HG03378 (cell line): ENCODE data around the gene MYO1H.
"Not testable (repeated sequence)": the region's sequence is repeated elsewhere in the genome, so short reads cannot be mapped to it uniquely, and the experiment has no call there.

ENCODE experiments used
- ATAC-seq: cut with Tn5 transposase; IDR thresholded peaks from one replicate; pipeline ENCODE4 v1.9.1; 2021; ENCODE audit warnings: mild to moderate bottlenecking, moderate library complexity; ENCODE audit not compliant: unreplicated experiment

MYO1H gene

DNA sequence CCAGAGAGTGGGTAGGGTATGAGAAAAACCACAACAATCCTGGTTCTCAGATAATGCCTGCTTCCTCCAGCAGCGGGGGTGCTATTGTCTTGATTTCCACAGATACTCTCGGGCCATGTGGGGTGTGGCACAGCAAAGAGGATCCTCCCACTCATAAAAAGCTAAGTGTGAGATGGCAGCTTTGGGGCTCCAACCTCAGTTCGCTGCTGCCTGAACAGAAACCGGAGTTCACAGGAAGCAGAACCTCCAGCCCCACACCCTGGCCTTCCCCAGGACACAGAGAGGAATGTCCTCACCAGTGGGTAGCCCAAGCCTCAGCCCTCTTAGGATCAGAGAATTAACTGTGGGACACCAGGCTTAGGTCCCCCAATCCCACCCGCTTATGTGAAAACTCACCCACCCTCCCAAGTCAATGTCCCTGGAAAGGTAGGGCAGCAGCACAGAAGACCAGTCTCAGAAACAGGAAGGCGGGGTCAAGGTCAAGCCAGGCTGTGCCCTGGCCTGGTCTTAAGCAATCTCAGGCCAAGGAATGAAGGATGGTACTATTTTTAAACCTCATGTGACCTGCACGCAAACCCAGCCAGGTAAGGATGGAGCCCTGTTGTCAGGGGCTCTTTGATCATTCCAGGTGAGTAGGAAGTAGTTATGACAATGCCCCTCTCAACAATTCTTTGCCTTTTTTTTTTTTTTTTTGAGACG lies 120.4 kb downstream of the MYO1H start:
- ATAC-seq, result no peak

DNA sequence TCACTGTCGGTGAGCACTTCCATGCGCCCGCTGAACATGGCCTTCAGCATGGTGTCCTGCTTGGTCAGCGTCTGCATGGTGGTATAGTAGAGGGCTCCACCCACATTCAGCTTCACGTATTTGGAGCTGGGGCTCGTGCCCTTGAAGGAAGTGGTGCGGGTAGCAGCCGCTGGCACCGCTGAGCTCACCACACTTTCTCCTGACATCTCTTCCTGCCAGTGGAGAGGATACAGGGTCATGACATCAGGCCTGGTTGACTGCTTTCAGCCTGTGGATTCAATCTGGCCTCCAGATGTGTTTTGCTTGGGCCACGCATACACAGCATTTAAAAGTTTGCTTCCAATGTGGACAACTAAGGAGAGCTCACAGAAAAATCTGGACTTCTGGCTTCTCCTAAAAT lies 121.8 kb downstream of the MYO1H start:
- ATAC-seq, result no peak

DNA sequence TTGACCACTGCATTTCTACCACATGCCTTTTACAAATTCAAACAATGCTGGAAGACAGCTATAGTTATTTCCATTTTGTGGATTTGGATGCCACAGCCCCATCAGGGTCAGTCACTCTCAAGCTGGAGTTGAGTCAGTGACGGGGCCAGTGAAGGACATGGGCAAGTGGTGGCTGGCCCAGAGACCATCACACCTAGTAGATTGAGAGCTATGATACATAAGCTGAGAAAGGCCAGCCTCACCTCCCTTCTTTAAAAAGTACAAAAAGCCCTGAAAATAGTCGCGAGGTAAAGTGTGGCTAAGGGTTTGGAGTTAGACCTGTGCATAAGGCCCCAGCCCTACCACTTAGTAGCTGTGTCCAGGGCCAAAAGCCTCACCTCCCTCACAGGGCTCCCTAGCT lies 125.3 kb downstream of the MYO1H start:
- ATAC-seq, result no peak

DNA sequence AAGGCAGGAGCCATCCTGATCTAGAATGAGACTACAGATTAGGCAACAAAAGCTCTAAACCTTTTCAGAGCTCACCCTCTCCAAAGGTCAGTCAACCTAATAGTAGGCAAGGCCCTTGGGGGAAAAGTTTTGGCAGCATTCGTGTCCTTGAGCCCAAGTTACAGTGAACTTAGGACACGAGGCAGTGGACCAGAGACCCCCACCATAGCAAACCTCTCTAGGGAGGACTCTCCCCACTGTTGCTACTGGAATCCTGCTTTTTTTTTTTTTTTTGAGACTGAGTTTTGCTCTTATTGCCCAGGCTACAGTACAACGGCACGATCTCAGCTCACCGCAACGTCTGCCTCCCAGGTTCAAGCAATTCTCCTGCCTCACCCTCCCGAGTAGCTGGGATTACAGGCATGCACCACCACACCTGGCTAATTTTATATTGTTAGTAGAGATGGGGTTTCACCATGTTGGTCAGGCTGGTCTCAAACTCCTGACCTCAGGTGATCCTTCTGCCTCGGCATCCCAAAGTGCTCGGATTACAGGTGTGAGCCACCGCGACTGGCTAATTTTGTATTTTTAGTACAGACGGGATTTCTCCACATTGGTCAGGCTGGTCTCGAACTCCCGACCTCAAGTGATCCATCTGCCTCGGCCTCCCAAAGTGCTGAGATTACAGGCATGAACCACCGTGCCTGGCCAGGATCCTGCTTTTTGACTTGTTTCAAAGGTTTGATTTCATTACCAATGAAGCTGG lies 126.0 kb downstream of the MYO1H start:
- not testable (repeated sequence) for ATAC-seq

DNA sequence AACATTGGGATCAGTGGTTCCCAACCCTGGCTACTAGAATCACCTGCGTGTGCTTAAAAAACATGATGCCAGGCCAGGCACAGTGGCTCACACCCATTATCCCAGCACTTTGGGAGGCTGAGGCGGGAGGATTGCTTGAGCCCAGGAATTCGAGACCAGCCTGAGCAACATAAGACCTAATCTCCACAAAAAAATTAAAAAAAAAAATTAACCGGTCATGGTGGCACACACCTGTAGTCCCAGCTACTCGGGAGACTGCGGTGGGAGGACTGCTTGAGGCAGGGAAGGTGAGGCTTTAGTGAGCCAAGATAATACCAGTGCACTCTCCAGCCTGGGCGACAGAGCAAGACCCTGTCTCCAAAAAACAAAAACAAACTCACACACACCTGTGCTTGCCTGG lies 127.4 kb downstream of the MYO1H start:
- ATAC-seq, result no peak

DNA sequence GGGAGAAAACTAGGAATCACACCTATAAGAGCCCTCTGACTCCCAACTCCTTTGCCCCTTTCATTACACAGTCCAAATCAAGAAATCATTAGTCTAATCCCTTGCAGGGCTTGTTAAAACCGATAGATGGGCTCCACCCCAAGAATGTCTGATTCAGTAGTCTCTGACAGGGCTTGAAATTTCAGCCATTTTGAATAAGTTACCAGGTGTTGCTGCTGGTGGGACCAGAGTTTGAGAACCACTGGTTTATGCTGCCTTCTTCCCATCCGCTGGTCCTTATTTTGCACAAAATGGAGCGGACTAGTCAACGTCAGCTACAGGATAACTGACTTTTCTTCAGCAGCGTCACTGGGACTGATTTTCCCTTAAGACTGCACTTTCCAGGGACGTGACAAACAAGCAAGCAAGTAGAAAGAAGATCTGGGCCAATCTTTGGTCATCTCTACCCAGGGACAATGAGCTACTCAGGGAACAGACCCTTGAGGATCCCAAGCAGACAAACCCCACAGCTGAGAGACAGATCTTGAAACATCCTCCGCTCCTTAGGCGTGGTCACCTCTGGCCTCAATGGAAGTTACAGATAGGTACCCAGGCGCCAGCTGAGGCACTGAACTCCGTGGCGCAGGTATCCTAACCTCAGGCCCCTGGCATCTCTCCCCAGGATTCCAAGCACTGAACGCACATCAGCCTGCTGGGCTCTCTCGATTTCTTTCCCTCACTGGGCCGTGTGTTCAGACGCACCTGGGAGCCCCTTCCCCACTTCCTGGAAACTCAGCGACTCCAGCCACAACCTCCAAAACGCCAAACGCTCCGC lies 128.5 kb downstream of the MYO1H start:
- ATAC-seq, result no peak

DNA sequence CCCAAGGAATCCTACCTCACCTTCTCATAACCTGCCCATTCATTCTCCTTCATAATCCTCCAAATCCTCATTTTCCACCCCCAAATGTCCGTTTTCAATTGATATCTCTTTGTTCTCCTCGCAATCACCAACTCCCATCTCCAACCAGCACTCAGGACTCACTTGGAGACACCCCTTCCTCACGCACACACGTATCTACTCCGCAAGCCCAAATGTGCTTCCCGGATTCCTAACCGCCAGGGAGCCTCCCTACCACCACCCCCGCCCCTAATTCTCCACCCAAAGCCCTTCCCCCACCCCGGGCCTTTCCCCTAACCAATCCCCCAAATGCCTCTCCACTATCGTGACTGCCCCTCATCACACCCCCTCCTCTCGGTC lies 129.1 kb downstream of the MYO1H start:
- no peak for ATAC-seq

DNA sequence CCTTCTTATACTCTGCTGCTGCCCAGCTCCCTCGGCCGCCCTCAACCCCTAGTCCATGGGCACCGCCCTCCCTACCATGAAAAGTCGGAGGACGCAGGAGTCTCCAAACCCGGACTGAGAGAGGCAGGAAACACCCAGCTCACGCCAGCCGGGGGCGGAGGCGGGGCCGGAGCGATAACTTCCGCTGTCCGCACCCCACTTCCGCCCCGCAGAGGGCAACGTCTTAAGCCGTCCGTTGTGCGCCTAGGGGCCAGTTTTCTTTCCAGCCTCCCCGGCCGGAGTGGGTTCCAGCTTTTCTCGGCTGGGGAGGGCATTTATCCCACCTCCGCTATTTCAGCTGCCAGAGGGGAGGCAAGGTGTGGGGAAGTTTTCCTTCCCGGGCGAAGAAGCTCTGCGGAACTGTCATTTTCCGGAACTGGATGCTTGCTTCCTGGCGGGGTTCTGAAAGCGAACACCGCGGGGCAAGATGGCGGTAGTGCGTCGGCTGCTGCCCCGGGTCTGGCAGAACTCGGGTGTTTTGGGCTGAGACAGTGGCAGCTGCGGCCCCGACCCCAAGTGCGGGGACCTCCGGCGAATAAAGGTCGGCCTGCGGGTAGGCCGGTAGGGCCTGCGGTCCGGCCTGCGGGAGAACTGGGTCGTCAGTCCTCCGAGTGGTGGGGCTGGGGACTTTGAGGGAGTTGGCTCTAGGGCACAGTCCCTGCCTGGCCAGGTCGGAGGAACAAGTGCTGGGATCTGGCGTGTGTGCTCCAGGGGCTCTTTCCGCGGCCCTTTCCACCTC lies 129.7 kb downstream of the MYO1H start, which contains the start of the genes KCTD10 and UBE3B:
Gene KCTD10, minus strand, starts transcription at position 116 of the 778 bp plus-strand sequence. Its CDS starts 38 bp downstream, at position 78.
Gene UBE3B, plus strand, starts transcription at position 450 of the 778 bp plus-strand sequence. CDS start 5,918 bp downstream, outside the sequence.
- ATAC-seq, result peak; percentile 76

DNA sequence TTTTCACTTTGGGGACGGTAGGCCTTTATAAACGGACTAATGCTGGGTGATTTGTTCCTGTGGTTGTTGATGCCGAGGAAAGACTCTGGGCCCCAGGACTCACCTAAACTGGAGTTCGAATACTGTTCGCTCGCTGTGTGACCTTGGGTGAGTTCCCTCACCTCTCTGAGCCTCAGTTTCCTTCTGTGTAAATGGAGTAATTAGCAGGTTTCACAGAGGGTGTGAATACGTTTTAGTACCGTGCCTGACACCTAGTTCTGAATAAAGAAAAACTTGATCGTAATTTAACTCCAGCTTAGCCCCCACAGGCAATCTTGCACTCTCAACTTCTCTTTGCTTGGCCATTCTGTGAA lies 130.2 kb downstream of the MYO1H start:
- ATAC-seq, result no peak

DNA sequence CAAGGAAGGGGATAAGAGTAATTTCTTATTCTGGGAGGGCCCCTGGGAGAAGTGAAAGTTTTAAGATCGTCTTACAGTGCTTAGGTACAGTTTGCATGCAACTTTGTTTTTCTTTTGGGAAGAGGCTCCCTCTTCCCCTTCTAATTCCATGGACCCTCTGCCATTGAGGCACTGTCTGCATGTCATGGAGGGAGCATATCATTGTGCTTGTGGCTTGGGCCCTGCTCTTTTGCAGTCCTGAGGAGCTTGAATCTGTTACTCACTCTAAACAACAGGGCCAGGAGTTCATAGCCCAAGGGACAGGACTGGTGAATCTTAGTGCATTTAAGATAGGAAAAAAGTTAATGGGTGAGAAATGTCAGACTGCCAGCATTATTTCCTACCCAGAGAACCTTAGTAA lies 132.1 kb downstream of the MYO1H start:
- no peak for ATAC-seq

DNA sequence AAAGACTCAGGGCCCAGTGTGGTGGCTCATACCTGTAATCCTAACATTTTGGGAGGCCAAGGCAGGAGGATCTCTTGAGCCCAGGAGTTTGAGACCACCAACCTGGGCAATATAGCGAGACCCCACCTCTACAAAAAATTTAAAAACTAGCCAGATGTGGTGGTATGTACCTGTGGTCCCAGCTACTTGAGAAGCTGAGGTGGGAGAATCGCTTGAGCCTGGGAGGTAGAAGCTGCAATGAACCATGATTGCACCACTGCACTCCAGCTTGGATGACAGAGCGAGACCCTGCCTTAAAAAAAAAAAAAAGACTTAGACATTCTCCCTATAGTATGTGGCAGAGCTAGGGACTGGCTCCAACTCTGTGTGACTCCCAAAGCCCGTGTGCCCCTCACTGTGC lies 132.7 kb downstream of the MYO1H start:
- no peak for ATAC-seq

DNA sequence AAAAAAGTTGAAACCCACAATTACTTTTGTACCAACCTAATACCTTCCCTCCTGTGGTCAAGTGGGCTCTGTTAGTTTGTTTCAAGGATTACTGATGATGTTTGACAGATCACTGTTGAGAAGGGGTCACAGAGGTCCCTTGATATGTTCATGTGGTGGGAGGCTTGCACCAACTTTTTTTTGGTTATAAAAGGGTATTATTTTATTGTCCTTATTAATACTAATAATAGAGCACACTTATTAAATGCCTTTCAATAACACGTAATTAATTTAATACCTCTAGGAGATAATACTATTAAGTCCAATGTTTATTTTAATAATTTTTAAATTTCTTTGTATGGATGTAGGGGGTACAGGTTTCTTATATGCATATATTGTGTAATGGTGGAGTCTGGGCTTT lies 134.2 kb downstream of the MYO1H start:
- ATAC-seq, result no peak

DNA sequence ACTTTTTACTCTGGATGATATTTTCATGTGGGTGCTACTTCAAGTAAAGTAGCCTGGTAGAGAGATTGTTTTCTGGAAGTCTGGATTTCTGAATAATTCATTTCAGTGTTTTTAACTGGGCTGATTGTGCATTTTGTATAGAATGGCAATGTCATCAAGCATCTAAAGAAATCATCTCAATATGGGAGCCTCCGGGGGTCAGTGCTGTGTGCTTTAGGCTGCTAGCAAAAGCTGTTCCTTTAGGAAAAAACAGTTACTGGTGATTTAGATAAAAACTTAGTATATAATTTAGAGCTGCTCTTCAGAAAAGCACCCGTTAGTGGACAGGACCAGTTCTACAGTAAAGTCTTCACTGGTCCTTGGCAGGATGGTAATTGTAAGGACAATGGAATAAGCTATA lies 134.8 kb downstream of the MYO1H start:
- no peak for ATAC-seq

DNA sequence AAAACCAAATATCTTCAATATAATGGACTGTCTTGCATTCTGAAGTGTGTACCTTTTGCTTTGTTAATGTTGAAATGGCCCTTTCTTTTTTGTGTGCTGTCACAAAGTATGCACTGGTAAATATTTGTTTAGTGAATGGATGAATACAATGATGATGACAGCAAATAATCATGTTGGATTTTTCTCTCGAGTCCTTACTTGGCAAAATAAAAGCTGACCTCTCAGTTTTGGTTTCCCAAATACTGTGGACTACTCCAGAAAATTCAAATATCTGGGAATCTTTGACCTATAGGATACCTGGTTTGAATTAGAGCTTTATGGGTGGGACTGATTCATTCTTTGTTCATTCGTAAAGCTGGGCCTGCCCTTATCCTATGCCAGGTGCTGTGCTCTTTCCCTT lies 135.2 kb downstream of the MYO1H start:
- ATAC-seq, result no peak

DNA sequence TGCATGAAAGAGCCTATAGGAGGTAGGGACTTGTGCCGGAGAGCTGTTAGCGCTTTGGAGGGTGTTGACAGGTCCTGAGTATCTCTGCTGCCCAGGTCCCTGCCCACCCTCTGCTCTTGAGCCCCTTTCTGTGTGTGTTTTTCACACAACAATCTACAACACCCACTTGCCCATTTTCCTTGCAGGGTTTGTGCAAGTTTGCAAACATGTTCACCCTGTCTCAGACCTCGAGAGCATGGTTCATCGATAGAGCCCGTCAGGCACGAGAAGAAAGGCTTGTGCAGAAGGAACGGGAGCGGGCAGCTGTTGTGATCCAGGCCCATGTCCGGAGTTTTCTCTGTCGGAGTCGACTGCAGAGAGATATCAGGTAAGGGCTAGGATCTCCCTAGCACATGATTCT lies 135.6 kb downstream of the MYO1H start:
- ATAC-seq, result no peak

DNA sequence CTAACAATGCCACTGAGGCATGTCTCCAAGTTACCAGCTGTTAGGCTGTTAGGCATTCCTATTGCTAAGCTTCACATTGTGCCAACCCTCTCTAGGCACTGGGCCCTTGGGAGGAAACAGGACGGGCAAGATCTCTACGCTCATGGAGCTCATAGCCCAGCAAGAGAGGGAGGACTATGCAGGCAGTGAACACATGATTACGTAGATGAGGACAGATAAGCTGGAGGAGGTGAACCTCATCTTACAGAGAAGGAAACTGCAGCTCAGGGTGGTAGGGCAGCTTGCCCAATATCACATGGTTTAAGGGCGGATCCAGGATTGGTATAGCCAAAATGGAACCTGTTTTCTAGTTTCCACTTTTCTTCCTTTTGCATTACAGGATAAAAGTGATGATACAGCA lies 137.5 kb downstream of the MYO1H start:
- ATAC-seq, result no peak

DNA sequence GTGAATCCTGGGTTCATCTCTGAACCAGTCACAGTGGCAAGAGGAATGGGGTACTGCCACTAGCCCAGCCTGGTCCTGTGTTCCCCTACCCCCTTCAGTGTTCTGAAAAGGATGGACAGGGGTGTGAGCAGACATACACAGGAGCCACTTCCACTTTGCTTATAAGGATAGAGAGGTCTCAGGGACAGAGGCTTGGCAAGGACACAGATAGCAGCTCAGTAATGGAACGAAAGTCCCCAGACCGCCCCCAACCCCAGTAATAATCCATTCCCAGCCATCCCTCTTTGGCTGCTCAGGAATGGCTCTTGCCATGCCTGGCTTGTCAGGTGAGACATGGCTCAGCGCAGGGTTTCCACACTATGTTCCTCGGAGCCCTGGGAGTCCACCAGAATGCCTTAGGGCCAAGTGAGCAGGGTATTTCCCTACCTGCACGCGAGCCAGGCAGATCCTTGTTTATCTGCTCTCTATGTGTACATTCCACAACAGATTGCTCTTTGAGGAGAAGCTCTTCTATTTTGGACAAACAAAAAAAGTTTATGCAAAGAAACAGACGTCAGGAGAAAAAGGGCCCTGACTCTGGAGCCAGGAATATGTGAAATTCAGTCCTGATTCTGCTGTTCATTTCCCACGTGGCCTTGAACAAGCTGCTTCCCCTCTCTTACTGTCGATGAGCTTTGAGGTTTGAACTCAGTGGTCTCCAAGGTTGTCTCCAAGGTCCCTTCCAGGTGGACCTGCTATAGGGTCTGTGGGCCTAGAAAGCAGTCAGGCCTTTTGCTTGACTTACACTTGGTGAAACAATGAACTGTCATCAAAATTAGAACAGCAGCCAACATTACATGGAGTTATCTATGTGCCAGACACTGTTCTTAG lies 139.7 kb downstream of the MYO1H start:
- ATAC-seq, result no peak

DNA sequence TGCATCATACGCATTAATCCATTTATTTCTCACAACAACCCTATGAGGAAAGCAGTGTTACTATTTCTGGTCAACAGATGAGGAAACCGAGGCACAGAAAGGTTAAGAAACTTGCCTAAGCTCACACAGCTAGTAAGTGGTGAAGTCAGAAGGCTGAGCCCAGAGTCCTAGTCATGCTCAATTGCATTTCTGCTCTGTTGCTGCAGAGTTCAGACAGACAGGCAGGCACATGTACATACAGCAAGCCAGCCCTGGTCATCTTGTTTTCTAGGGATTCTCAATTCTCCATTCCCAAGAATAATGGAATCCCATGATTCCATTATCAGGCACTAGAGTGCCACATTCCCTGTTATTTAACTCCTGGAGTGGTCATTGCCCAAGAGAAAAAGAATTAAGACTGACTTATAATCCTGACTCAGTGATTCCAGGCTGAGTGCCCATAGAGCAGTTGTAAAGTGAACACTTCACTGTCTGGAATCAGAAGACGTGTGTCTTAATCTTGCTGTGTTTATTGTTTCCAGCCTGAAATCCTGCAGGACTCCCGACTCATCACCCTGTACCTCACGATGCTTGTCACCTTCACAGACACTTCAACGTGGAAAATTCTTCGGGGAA lies 140.5 kb downstream of the MYO1H start:
- no peak for ATAC-seq
